ENCODE data around the gene RALGAPA2.

- no peak for TF ChIP-seq EZH2 (IDR thresholded peaks at IDR 0.05; ENCODE audit: insufficient read depth, poor library complexity, severe bottlenecking)
- TF ChIP-seq EZH2phosphoT487 (IDR thresholded peaks at IDR 0.05; ENCODE audit: insufficient read depth, low read depth), result no peak
These were observed 150.6 kb downstream of the RALGAPA2 start for GRCh38 chr20:20561841-20562240.

Data from GM23248 (cell line).